Forelimb muscle (tissue), 1 donor: ENCODE results near the gene KAZN. TPM values are rescaled to one million over a fixed set of nuclear protein-coding genes. Genes with fewer than 3 reads are reported as not detected.

ENCODE experiments used
- DNase-seq: peaks from one replicate; pipeline ENCODE4 v3.0.0-alpha.2; 2013; ENCODE audit warnings: low read depth
- polyA plus RNA-seq: library from polyadenylated mRNA; unstranded; fragments of 120-200 nt; gene quantifications from one replicate; pipeline ENCODE4 v1.2.1, GENCODE V29; 2013; ENCODE audit not compliant: insufficient read length

The KAZN gene
- polyA plus RNA-seq, 1 donor: 12.8 TPM

GRCh38 chr1:15007842-15008241 lies 409.4 kb downstream of the KAZN start:
- DNase-seq: no peak

GRCh38 chr1:15008783-15009729 lies 410.6 kb downstream of the KAZN start:
- no peak for DNase-seq

- no peak for DNase-seq
These were observed 412.7 kb downstream of the KAZN start for GRCh38 chr1:15011160-15011559.

GRCh38 chr1:15011661-15012060 lies 413.2 kb downstream of the KAZN start:
- DNase-seq: no peak

GRCh38 chr1:15012822-15013221 lies 414.3 kb downstream of the KAZN start:
- DNase-seq: no peak

GRCh38 chr1:15013767-15014166 lies 415.3 kb downstream of the KAZN start:
- no peak for DNase-seq

- DNase-seq: no peak
These were observed 416.0 kb downstream of the KAZN start for GRCh38 chr1:15014516-15014915.

- no peak for DNase-seq
These were observed 417.5 kb downstream of the KAZN start for GRCh38 chr1:15016001-15016400.

GRCh38 chr1:15016526-15016925 lies 418.0 kb downstream of the KAZN start:
- DNase-seq: no peak

- DNase-seq: no peak
These were observed 418.6 kb downstream of the KAZN start for GRCh38 chr1:15017120-15017519.

- no peak for DNase-seq
These were observed 420.3 kb downstream of the KAZN start for GRCh38 chr1:15018767-15019166.

- DNase-seq: no peak
These were observed 422.7 kb downstream of the KAZN start for GRCh38 chr1:15020943-15021745.

- no peak for DNase-seq
These were observed 423.6 kb downstream of the KAZN start for GRCh38 chr1:15022048-15022447.

GRCh38 chr1:15023205-15023604 lies 424.7 kb downstream of the KAZN start:
- DNase-seq: no peak

GRCh38 chr1:15023976-15024375 lies 425.5 kb downstream of the KAZN start:
- DNase-seq: no peak

- DNase-seq: no peak
These were observed 427.6 kb downstream of the KAZN start for GRCh38 chr1:15026117-15026489.

- no peak for DNase-seq
These were observed 429.1 kb downstream of the KAZN start for GRCh38 chr1:15027515-15027986.

- DNase-seq: no peak
These were observed 429.6 kb downstream of the KAZN start for GRCh38 chr1:15028102-15028501.

GRCh38 chr1:15028616-15029015 lies 430.1 kb downstream of the KAZN start:
- no peak for DNase-seq

- DNase-seq: no peak
These were observed 430.6 kb downstream of the KAZN start for GRCh38 chr1:15029036-15029435.

GRCh38 chr1:15029786-15030185 lies 431.3 kb downstream of the KAZN start:
- DNase-seq: no peak

- no peak for DNase-seq
These were observed 432.9 kb downstream of the KAZN start for GRCh38 chr1:15031251-15031933.
